Measurements from ENCODE around the gene RPUSD4.

DNA sequence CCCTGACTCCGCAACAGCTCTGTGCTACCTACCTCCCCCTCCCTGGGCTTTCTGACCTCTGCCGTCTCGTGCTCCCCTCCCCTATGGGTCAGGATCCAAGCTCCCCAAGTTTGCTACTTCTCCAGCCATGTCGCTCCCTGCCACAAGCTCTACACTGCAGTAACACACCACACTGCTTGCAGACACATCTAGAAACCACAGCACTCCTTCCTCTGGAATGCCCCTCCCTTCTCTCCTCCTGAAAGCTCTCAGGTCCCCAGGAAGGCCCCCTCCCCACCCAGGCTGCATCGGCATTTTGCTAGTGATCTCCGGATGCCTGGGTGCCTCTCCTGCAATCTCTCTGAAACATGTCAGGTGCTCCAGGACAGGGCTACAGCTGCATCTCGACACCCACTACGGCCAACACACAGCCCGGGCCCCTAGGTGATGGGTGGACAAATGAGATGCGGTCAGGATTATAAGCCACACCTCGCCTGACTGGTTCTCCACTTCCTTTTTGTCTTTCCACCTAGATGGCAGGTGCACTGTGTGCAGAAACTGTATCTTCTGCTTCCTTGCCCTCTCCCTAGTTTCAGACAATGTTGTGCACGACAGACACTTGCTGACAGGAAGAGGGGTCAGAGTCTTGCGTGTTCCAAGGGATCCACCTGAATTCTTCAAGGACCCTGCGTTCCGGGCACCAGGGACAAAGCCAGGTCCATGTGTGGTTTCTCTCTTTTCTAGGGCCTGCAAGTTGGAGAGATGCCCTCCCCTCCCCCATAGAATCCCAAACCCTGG, 22.9 kb downstream of the RPUSD4 start:
- TF ChIP-seq CTCF (conservative IDR thresholded peaks at IDR 0.05; ENCODE audit: low read length) (no peak), EZH2phosphoT487 (IDR thresholded peaks at IDR 0.05; ENCODE audit: borderline replicate concordance, low read depth, low read length) (no peak)
